Esophagus (tissue), 2 donors: ENCODE results near the gene CCDC142. TPM values are rescaled to one million over a fixed set of nuclear protein-coding genes. Genes with fewer than 3 reads are reported as not detected.

Experiments
- polyA plus RNA-seq, 2 donors: library from polyadenylated mRNA; stranded (reverse); fragments of 200-250 nt; gene quantifications; one replicate each; pipeline ENCODE4 v1.2.3, GENCODE V29; 2013
- donor health status: healthy with polysubstance abuse.
- donor health status: Bipolar disorder and iron deficiency.

The CCDC142 gene
- polyA plus RNA-seq, 2 donors = 4.3 to 10.3 TPM

Other genes with a start within 250 kb of the CCDC142 start
- gene SLC4A5, start 139.6 kb downstream of the CCDC142 start, polyA plus RNA-seq = under 1 TPM; 0.28 to 0.33 TPM
- gene DCTN1, start 102.7 kb downstream of the CCDC142 start, polyA plus RNA-seq = 10 to 100 TPM; 60.8 to 83.3 TPM
- under 1 TPM; 0.81 to 0.92 TPM for gene C2orf81, start 61.4 kb downstream of the CCDC142 start, polyA plus RNA-seq
- gene WDR54, start 61.3 kb downstream of the CCDC142 start, polyA plus RNA-seq = 1 to 10 TPM; 3.5 to 5.4 TPM
- 10 to 100 TPM; 20.2 to 20.8 TPM for gene RTKN, start 41.1 kb downstream of the CCDC142 start, polyA plus RNA-seq
- 10 to 100 TPM; 33.4 to 44.9 TPM for gene INO80B, start 27.9 kb downstream of the CCDC142 start, polyA plus RNA-seq
- 10 to 100 TPM; 41.3 to 50.1 TPM for gene WBP1, start 24.6 kb downstream of the CCDC142 start, polyA plus RNA-seq
- gene MOGS, start 17.6 kb downstream of the CCDC142 start, polyA plus RNA-seq = 10 to 100 TPM; 21.3 to 26.8 TPM
- 10 to 100 TPM; 60.6 to 72.3 TPM for gene MRPL53, start 10.3 kb downstream of the CCDC142 start, polyA plus RNA-seq
- gene TTC31, start 83 bp upstream of the CCDC142 start, polyA plus RNA-seq = 10 to 100 TPM in 1 of 2 donors, 1 to 10 TPM in 1; 9.7 to 13.4 TPM
- under 1 TPM; 0.12 to 0.18 TPM for gene LBX2, start 16.6 kb upstream of the CCDC142 start, polyA plus RNA-seq
- 10 to 100 TPM; 16.1 to 18.2 TPM for gene PCGF1, start 24.7 kb upstream of the CCDC142 start, polyA plus RNA-seq
- under 1 TPM in 1 of 2 donors, not detected in 1; 0.01 TPM for gene TLX2, start 31.5 kb upstream of the CCDC142 start, polyA plus RNA-seq
- gene DQX1, start 43.2 kb upstream of the CCDC142 start, polyA plus RNA-seq = 1 to 10 TPM; 3.4 to 7.3 TPM
- 100 to 1,000 TPM; 116 to 186 TPM for gene AUP1, start 46.7 kb upstream of the CCDC142 start, polyA plus RNA-seq
- 10 to 100 TPM; 15.8 to 21.0 TPM for gene HTRA2, start 46.9 kb upstream of the CCDC142 start, polyA plus RNA-seq
- under 1 TPM; 0.71 to 0.79 TPM for gene LOXL3, start 70.9 kb upstream of the CCDC142 start, polyA plus RNA-seq
- gene DOK1, start 71.7 kb upstream of the CCDC142 start, polyA plus RNA-seq = 1 to 10 TPM; 1.6 to 2.5 TPM
- under 1 TPM; 0.04 to 0.10 TPM for gene M1AP, start 165.3 kb upstream of the CCDC142 start, polyA plus RNA-seq
- under 1 TPM; 0.55 to 0.59 TPM for gene SEMA4F, start 171.2 kb upstream of the CCDC142 start, polyA plus RNA-seq